IPS-NIHi7 (cell line): ENCODE results near the gene GSE1.
A peak's percentile ranks its signal among the peaks of the same experiment; 100 is the strongest.

Source experiments
- DNase-seq: peaks from one replicate; pipeline ENCODE4 v3.0.0; 2012; ENCODE audit warnings: mixed read lengths; ENCODE audit errors: extremely low spot score

The GSE1 gene

DNA sequence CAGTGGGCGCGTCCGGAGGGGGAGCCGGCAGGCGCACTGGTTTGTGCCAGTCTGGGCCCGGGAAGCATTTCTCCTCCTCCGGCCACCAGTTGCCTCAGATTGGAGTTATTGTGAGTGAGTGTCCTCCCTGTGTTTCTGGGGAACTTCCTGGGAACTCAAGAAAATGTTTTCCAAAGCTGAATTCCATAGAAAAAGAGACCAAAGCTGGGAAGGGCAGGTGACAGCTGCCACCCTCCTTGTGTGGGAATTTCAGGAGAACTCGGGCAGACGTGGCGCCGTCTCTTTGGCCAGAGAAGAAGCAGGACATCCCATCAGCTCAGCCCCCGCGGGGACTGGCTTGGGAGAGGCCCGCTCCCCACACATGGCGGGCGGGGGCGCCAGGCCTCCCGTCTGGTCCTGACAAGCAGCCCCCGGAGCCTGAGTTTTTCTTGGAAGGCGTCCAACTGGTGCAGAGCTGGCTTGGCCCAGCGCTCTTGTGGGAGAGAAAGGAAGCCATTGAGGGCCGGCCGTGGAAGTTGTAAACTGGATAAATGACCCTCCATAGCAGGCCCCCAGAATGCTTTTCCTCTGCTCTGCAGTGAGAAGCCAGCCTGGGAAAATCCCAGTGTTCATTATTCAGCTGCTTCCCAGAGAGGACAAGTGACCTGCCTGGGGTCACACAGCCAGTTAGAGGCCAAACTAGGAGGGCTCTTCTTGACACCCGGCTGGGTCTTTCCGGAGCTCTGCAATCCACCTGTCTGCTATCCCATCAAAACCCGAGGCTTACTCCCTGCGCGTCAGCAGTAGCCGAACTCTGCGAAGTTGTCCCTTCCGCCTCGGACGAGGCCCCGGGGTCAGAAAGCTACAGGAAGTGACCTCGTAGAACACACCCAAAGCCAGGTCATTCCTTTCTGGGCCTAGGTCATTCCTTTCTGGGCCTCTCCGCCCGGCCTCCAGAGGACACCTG, 39.2 kb upstream of the GSE1 start:
- DNase-seq = no peak

DNA sequence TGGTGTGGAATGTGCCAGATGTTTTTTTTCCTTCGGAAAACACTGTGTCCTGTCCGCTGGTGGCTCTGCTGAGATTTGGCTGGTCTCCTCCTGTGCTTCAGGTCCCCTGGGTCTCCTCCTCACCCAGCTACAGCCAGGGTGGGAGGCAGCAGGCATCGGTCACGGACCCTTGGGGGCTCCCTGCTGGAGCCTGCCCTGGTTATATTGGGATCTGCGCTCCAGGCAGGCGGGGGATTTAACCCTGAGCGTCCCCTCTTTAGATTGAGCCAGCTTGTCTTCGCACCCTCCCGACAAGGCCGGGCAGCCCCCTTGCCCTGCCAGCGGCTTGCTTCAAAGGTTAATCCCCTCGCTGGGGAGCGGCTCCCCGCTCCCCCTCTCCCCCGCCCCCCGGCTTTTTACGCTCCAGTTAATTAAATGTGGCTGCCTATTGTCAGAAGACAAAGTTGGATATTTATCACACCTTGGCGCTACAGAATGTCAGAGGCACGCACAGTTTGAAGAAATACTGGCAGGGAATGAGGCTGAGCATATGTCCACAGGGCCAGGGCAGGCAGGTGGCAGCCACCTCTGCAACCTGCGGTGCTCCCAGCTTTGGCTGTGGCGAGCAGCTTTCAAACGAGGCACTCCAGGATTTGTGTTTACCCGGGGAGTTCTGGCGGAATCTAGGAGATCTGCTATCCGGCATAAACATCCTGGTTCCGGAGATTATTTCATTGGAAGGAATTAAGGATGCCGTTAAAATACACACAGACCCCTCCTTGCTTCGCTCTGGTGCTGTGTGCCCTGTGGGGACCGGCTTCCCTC, 38.2 kb upstream of the GSE1 start:
- DNase-seq = no peak

DNA sequence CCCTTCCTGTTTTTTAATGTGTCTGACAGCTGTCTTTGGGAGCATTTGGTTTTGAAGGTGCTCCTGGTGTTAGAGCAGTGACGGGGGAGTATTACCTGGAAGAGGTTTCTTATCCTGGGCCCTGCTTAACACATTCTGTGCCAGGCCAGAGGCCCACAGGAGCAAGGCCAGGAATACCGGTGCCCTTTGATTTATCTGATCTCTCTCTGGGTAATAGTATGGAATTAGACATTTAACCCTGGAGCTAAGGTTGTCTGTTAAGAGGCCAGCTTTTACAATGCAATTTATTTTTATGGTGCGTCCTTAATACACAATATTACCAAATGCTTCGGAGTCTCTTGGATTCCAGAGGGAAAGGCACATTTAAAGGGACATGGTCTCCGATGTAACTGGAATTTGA, 37.2 kb upstream of the GSE1 start:
- DNase-seq = no peak

DNA sequence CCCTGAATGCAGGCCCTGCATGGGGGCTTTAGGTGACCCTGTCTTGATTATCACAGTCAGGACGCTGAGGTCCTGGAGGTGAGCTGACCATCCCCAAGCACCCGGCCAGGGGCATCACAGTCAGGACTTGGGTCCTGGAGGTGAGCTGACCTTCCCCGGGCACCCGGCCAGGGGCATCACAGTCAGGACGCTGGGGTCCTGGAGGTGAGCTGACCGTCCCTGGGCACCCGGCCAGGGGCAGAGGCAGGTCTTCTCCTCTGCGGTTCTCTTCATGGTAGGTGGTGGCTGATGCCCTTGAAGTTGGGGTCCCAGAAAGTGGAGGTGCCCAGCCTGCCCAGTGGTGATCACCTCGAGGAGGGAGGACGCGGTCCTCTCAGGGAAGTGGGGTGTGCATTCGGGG, 36.2 kb upstream of the GSE1 start:
- DNase-seq = no peak

DNA sequence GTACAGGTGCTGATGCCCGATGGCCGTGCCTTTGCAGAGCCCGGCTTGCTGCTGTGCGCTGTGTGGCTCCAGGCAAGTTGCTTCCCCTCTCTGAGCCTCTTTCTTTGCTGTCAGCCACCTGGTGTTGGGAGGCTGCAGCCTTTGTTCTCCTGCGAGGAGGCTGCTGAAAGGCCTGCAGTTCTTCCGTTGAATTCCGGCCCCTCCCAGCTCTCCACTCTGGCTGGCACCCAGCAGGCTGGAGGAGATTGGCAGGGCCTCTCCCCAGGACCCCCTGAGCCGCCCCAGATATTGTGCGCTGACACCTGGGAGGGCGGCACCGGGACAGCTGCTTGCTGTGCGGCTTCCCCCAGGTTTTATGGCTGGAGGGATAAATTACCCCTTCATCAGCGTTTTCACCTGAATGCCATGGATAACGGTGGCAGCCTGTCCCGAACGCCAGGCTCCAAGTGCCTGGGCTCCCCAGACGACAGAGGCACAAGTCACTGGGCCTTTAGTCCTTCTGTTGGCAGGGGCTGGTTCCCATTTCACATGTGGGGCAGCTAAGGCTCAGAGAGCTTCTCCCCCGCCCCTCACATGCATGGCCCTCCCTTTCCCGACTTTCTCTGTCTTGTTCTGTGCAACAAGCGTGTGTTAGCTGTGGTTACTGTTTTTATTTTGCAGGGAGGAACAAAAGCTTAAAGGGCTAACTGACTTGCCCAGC, 35.1 kb upstream of the GSE1 start:
- no peak for DNase-seq

DNA sequence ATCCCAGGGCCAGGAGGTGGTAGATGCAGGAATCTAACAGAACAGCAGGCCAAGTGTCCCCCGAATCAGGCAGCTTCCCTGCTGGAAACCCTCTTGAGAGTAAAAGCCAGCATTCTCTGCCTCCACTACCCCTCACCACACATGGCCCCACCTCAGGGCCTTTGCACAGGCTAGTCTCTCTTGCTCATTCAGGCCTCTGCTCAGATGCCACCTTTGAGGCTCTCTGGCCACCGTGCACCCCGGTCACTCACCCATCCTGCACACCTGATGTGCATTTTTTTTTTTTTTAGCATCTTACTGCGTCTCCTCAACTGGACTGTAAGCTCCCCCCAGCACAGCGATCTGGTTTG, 34.5 kb upstream of the GSE1 start:
- DNase-seq = no peak

DNA sequence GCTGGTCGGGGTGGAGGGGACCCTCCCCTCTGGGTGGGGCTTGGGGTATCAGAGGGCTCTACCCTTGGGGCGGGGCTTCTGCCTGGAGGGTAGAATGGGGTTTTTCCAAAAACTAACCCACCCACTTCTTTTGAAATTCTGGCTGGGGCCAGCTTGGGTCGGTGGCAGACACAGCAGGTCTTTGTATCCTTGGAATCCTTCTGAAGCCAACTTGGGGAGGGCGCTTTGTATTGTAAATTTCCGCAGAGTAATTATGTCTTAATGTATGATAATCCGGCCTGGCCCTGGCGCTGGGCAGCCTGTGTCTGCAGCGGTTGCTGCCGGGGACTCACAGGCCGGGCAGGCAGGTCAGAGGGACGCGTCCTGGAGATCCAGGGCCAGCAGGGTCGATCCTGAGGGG, 33.9 kb upstream of the GSE1 start:
- DNase-seq = peak; percentile 71

DNA sequence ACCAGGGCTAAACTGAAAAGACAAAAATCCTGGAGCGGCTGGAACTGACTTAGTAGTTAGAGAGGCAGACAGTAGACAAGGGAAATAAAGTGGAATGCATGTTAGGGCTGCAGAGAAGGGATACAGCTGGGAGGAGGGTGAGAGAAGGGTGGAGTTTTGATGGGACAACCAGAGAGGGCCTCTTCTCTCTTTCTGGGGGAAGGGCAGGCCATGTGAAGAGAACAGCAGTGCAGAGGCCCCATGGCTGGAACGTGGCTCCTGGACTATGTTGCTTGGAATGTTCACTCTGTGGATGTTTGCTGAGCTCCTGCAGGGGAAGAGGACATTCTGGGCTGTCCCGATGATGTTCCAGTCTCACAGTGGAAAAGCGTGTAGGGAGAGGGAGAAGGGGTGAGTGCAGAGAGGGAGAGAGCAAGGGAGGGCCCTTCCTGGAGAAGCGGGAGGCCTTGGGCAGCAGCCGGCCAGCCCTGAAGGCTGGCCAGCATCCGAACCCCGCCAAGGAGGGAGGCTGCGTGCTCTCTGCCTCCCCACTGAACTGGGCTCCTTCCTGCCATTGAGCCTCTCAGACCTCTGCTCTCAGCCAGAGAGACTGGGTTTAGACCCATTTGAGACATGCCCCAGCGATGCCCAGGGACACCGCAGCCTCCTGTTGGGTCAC, 33.1 kb upstream of the GSE1 start:
- no peak for DNase-seq

DNA sequence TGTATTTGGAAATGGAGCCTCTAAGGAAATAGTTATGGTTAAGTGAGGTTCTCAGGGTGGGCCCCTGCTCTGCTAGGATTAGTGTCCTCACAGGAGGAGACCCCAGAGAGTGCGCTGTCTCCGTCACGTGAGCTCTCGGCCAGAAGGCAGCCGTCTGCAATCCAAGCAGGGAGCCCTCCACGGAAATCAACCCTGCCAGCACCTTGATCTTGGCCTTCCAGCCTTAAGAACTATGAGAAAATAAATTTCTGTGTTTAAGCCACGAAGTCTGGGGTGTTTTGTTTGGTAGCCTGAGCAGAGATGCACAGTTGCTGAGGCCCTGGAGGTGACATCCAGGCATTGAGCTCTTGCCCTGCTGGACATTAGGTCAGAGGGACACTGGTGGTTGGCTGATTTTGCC, 32.4 kb upstream of the GSE1 start:
- no peak for DNase-seq

DNA sequence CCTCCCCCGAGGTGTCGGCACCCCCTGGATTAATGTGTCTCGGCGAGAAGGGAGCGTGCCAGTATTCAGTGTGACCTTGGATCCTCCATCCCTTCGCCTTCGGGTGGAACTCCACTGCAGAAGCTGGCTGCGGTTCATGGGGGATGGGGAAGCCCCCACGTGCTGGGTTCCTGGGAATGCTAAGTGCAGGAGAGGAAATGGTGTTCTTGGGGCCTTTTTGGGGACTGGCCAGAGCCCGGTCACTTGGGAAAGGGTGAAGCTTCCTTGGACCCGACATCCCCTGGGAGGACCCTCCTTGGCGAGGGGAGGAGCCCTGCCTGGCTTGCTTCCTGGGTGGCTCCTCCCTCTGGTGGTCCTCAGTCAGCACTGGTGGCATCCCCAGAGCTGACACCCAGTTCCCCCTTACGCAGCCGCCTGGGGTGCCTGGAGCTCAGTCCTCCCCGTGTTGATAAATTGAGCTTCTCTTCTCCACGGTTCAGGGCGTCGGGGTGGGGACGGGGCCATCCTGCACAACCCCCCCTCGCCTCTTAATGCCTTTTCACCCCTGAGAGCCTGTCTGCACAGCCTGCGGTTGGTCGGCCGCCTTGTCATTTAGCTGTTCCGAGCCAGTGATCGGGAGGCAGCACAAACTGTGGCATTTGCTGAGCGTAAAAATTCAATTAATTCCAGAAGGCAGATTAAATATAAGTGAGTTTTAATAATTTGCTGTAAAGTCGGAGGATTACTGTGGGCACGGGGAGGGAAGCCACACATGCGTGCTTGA, 30.7 kb upstream of the GSE1 start:
- DNase-seq = no peak

DNA sequence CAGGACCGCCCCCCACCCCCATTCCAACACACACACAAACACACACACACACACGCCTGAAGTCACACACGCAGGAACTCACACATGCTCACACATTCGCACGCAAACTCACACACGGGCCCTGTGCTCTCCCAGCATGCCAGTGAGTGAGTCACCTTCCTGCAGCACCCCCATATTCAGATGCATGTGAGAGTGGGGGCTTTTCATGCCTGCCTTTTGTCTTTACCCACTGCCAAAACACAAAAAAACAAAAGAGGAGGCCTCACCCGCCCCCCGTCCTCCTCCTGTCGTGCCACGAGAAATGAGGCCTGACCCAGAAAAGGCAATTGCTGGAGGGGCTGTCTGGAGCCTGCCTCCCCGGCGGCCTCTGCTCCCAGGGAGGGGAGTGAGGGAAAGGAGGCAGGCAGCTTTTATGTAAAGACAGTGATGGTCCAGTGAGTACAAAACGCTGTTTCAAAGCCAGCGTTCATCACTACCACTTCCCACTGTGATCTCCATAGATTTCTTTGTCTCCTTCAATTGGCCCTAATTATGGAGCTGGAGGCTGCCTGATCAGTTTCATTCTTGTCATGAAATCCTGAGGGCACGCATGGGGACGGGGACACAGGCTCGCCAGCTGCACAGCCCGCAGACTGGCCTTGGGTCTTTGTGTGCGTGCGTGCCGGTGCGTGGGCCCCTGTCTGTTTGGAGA, 29.5 kb upstream of the GSE1 start:
- no peak for DNase-seq

DNA sequence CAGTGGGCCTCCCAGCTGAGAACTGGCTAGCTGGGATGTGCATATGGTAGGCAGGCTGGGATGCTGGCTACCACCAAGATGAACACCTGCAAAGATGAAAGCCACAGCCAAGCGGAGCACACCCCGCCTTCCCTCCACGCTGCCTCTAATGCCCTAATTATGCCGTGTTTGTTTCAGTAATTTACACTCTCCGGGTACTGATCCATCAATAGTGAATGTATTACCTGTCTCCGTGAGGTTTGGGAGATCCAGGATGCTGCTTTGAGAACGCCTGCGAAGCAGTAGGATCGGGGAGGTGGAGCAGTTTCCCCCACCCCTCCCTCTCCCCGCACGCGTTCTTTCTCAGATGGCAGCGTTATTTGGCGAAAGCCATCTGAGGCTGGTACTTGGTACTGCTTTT, 28.9 kb upstream of the GSE1 start:
- no peak for DNase-seq

DNA sequence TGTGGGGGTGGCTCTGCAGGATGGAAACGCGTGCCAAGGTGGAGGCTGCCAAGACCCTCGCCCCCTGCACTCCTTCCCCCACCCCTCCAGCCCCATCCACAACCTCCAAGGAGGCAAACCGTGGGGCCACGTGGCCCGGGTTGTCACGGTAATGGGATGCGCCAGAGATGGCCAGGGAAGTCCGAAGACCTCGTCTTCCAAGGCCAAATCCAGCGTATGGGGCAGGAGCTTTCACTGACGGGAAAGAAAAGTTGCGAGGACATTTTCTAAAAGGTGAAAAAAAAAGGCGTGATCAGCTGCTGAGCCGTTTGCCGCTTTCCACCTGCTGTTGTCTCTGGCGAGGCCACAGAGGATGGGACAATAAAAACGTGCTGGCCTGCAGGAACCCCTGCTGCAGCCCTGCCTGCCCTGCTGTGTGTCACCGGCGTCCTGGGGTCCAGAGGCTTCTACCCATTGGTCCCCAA, 28.3 kb upstream of the GSE1 start:
- no peak for DNase-seq

DNA sequence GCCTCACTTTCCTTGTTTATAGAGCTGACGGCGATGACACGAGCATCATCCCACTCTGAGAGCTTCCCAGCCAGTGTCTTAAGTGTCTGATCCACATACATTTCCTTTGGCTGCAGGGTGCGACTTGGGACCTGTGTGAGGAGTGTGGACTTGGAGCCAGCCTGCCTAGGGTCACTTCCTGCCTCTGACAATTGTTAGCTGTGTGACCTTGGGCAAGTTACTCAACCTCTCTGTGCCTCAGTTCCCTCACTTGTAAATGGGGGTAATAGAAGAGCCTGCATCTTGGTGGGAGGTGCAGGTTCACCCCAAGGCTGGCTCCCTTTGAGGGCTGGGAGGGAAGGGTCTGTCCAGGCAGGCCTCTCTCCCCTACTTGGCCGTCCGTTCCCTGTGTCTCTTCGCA, 27.4 kb upstream of the GSE1 start:
- no peak for DNase-seq

DNA sequence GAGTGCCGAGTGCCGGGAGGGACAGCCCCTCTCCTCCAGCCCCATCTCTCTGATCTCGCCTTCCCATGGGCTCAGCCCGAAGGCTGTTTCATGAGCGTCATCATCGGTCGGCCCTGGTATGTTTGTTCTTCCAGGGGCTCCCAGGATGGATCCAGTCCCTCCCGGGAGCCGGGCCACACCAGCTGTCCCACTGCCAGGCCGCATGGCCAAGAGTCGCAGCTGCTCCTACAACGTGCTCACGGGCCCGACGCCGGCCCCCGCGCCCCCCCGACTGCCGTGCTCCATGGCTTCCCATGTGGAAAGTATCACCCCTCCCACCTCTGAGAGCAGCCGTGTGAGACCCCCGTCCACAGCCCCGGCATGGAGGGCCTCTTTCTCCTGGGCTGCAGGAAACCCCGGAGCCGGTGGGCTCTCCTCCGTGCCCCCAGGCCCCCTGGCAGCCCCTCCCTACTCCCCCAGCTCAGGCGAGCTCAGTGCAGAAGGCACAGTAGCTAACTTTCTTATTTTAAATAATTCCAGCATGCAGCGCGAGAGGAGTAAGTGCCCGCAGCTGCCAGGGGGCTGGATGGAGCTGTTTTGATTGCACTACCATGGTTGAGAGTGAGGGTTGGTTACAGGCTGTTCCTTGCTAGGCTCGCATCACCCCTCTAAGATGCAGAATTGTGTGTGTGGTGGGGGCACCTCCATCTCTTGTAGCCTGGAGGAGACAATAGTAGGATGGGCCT, 26.6 kb upstream of the GSE1 start:
- no peak for DNase-seq

DNA sequence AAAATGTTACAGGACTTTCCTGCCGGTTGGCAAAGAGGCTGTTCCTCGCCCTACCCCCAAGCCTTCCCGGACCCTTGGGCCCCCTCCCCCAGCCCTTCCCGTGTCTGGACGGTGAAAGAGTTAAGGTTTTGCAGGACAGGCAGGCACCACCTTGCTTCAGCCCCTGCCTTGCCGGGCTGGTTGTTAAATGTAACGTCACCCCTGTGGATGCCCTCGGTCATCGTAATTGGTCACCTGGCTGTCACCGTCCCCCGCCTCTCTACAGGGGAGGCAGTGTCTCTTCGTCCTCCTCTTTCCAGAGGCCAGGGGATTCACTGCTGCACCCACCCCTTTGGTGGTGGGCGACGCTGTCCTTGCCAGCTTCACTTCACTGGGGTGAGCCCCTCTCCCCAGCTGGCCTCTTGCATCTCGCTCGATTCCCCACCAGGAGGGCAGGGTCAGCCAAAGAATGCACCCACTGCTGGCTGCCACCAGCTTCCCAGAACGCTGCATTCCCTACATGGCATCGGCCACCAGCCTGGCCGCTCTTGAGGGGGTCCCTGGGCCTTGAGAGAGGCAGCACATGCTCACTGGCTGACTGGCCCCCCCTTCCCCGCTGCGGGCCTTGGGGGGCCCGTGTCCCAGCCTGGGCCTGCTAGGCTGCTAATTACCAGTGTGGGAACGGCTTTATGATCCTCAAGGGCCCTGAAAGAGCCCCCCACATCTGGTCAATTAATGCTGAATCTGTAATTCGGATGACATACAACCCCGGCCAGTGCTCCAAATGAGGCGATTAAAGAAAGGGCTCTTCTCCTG, 25.2 kb upstream of the GSE1 start:
- DNase-seq = no peak

DNA sequence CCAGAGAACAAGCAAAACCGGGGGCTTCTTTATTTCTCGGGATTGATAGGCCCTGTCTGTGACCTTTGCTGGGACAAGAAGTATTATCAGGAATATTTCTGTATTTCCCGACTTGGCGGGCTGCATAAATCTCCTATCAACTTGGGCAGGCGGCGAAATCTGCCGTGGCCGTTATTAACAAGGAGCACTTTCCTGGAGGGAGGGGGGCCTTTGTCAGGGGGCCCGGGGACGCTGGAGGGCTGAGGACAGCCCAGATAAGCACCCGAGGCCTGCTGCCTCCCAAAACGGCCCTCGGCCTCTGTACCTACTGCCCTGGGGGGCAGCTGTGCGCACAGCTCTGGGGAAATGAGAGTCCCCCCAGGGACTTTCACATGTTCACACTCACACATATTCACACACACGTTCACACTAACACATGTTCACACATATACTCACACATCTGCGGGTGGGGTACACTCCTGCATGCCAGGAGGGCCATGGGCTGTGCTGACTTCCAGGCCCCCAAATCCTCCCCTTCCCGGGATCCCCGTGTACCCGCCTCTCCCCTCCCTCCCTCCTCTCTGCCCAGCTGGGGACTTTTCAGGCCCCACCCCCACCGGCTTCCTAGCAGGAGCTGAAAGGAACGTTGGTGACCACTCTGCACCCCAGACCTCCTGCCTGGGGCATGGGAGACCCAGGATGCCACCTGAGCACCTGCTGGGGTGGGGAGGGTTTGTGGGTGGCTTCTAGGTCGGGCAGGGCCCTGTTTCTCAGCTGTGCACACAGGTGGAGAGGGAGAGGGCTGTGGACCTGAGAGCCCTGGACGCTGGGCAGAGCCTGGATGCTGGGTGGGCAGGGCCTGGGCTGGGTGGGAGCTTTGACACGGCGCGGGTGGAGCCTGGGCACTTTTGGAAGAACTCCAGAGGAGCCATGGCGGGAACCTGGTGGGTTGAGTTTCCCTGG, 24.3 kb upstream of the GSE1 start:
- DNase-seq = no peak
